Activated CD4-positive, alpha-beta T cell treated with anti-CD3 and anti-CD28 coated beads, Interleukin-2, amount 50 U/mL, for 24 hours (primary cell): ENCODE results near the gene PPP2R2B.
A peak's percentile ranks its signal among the peaks of the same experiment; 100 is the strongest.
"Not testable (repeated sequence)": the region's sequence is repeated elsewhere in the genome, so short reads cannot be mapped to it uniquely, and the experiment has no call there.

ENCODE experiments used
- DNase-seq, 2 donors: peaks; one replicate each; pipeline ENCODE4 v3.0.0-alpha.2; 2020; ENCODE audit warnings: low read depth in 1 of 2, low spot score in 1 of 2

The PPP2R2B gene

DNA sequence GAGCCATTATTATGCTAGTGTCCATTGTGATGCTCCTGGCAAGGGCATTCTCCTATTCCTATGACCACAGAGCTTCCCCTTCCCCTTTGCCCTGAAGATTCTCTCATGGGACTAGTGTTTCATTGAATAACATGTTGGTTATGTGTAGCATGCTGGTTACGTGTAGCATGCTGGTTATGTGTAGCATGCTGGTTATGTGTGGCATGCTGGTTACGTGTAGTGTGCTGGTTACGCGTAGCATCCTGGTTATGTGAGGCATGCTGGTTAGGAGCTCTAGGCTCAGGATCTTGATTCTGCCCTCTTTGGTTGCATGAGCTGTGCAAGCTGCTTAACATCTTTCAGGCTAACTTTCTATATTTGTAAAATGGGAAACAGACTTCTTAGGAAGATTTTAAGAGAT is 316.1 kb downstream of the PPP2R2B start:
- DNase-seq, result no peak

- no peak for DNase-seq
Observed at GRCh38 chr5:146561711-146562110, 316.8 kb downstream of the PPP2R2B start.

GRCh38 chr5:146560205-146560812 is 318.2 kb downstream of the PPP2R2B start:
- no peak for DNase-seq

- DNase-seq, result not testable (repeated sequence)
Observed at GRCh38 chr5:146556884-146557283, 321.7 kb downstream of the PPP2R2B start.

GRCh38 chr5:146553446-146553845 is 325.1 kb downstream of the PPP2R2B start:
- no peak for DNase-seq

- no peak for DNase-seq
Observed at GRCh38 chr5:146549615-146550014, 328.9 kb downstream of the PPP2R2B start.

DNA sequence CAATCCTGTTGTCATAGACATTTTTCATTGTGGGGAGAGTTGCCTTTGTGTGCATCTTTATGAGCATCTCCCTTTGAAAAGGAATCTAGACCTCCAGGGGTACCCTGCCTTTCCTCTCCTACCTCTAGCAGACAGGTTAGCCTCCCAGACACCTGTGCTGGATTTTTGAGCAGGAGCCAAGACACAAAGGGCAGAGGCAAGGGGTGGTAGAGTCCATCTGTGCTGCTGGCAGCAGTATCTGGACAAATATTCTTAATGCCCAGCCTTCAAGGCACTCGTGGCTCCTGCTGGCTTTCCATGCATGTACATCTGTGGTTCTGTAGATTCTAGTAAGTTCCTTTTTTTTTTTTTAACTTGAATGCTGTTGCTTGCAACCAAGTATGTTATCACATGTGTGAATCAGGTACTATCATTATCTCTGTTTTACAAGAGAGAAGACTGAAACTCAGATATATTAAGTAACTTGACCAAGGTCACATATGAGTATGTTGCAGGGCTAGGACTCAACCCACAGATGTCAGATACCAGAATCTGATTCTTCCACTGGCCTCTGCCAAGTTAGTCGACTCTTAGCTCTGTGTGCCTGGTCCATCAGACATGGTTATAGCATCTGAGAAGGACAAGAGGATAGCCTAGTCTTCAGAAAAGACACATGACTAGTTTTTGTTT is 329.6 kb downstream of the PPP2R2B start:
- no peak for DNase-seq

DNA sequence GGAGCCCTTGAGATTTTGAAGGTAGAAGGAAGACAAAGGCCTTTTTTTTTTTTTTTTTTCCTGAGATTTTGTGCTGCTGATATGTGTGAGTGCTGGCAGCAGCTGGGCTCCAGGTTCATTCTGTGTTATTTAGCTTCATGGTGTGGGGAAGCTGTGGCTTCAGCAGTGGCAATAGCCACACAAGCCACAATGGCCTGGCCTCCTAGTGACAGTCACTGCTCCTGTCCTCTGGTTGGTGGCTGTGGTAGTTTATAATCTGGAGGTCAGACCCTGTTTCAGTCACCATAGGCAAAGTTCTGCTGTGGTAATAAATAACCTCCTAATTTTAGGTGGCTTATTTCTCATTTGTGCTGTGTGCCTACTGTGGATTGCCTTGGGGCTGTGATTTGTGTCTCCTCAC is 334.3 kb downstream of the PPP2R2B start:
- DNase-seq, result no peak

DNA sequence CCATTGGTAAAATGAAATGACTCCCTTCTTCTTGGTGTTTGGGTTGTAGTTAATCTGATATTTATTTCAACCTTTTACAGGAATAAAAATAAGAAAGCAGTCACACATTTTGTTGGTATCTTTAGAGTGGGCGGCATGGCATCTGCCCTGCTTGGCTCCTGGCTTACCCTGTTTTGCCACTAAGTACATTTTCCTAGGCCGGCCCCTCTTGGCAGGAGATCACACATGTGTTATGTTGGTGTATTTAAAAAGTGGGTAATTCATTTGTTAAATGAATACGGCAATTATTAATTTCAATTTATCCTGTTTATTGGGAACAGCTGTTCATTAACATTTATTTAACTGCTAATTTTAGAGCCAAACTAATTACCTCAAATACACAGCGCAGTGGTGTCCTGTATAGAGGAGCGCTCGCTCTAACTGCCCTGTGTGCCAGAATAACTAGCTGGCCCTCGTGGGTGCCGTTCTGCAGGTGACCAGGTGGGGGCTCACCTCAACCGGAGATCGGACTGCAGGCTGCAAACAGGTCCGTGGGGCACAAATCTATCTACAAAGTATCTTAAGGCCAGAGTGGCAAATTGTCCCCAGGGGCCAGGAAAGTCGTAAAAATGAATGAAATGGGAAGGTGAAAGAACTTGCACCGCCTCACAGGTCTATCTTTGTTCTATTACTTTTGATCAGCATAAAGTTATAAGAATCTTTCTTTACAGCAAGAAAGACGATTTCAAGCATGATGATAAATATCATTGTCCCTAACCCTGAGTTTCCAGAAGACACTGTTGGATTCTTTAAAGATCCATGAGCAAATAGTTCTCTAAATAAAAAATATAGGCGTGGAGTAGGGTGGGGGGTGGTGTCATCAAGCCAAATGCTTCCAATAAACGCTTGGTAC is 336.4 kb downstream of the PPP2R2B start:
- DNase-seq, result peak; percentile 46 to 54

DNA sequence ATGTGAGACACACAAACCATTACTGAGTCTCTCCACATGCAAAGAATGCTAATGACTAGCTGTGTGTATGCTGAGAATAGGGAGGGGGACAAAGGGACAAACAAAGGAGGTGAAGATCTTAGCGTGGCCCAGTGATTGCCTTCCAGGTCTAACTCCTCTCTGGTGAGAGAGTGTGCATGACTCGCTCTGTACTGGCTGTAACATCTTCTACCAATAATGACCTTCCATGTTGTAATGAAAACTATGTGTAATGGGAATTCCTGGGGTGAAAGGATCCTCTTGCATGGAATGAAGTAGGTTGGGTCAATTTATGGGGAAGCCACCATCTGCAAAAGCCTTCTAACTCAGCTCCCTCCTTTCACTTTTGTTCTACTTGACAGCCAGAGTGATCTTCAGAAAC is 338.1 kb downstream of the PPP2R2B start:
- no peak for DNase-seq

DNA sequence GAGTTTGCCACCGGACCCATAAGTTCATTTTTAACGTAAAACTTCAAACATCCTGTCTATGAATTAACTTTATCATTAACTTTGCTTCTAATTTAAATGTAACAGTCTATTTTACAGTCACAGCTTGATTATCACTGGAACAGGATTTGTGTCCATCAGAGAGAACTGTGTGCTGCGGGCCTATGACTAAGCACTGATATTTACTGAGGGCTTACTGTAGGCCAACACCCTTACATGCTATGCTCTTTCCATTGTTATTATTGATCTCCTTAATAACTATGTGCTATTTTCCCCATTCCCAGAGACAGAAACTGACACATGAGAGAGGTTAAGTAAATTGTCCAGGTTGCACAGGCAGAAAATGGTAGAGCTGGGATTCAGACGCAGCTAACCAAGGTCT is 338.6 kb downstream of the PPP2R2B start:
- DNase-seq, result no peak

DNA sequence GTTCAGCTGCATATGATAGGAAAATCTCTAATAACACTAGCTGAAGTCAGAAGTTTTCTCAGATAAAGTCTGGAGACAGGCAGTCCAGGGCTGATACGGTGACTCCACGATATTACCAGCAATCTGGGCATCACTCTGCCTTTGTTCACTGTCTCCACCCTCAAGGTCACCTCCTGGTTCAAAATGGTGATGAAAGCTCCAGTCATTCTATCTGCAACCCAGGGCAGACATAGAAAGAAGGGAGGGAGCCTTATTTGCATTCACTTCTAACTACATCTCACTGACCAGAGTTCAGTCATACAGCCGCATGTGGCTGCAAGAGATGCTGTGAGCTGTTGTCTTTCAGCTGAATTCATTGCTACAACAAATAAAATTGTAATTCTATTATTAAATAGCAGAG is 340.1 kb downstream of the PPP2R2B start:
- DNase-seq, result no peak

GRCh38 chr5:146533882-146534281 is 344.7 kb downstream of the PPP2R2B start:
- no peak for DNase-seq

DNA sequence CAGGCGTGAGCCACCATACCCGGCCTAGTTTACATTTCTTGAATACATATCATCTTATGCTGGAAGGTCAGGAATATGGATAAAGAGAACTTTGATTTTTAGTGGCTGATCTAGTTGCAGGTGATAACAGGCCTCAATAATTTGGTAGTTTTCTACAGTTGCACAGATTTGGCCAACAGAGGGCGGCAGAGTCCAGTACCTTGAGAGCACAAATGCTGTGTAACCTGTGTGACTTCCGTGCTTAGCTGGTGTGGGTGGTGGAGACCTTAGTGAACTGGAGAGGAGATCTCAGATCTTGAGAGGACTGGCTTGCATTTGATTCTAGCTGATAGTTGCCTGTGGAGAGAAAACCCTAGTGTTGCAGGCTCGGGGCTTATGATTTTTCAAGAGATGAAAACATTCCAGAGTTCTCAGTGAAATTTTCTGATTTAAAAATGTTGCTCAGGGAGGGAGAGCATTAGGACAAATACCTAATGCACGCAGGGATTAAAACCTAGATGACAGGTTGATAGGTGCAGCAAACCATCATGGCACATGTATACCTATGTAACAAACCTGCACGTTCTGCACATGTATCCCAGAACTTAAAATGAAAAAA is 345.2 kb downstream of the PPP2R2B start:
- peak; percentile 42 to 65 for DNase-seq
